KMS-11 (cell line): ENCODE data around the gene CACNA2D3.

ENCODE experiments used
- H2AFZ ChIP-seq: fragments of 200-600 bp; sonication (generic); 2 replicates; pipeline ENCODE4 v1.6.1; 2016; ENCODE audit warnings: antibody characterized with exemption, mixed run types, low read depth
- H3K27ac ChIP-seq: fragments of 200-600 bp; sonication (generic); 2 replicates; pipeline ENCODE4 v1.6.1; 2016; ENCODE audit warnings: mild to moderate bottlenecking, mixed run types
- H3K27me3 ChIP-seq: fragments of 200-600 bp; sonication (generic); 2 replicates; pipeline ENCODE4 v1.6.1; 2017; ENCODE audit warnings: mild to moderate bottlenecking, low read depth, mixed run types, moderate library complexity; ENCODE audit not compliant: insufficient read depth
- H3K36me3 ChIP-seq: fragments of 200-600 bp; sonication (generic); 2 replicates; pipeline ENCODE4 v1.6.1; 2017; ENCODE audit warnings: mild to moderate bottlenecking, mixed run types; ENCODE audit not compliant: insufficient read depth
- H3K4me1 ChIP-seq: fragments of 200-600 bp; sonication (generic); 2 replicates; pipeline ENCODE4 v1.6.1; 2016; ENCODE audit warnings: mild to moderate bottlenecking, low read depth, mixed run types; ENCODE audit not compliant: poor library complexity, severe bottlenecking
- H3K4me2 ChIP-seq: fragments of 200-600 bp; sonication (generic); 2 replicates; pipeline ENCODE4 v1.7.0; 2016; ENCODE audit warnings: mild to moderate bottlenecking, mixed run types
- H3K4me3 ChIP-seq: fragments of 200-600 bp; sonication (generic); IDR thresholded peaks from 2 replicates; pipeline ENCODE4 v1.6.1; 2017; ENCODE audit warnings: low read depth, low read length, mixed read lengths; ENCODE audit not compliant: insufficient read depth
- H3K79me2 ChIP-seq: fragments of 200-600 bp; sonication (generic); 2 replicates; pipeline ENCODE4 v1.6.1; 2016; ENCODE audit warnings: low read depth, mixed run types; ENCODE audit not compliant: insufficient read depth
- H3K9ac ChIP-seq: fragments of 200-600 bp; sonication (generic); 2 replicates; pipeline ENCODE4 v1.6.1; 2016; ENCODE audit warnings: mild to moderate bottlenecking, mixed run types
- H4K20me1 ChIP-seq: fragments of 200-600 bp; sonication (generic); 2 replicates; pipeline ENCODE4 v1.6.1; 2016; ENCODE audit warnings: mild to moderate bottlenecking, mixed run types; ENCODE audit not compliant: insufficient read depth
- TF ChIP-seq, protein P1 (sequence below): fragments of 200-600 bp; sonication (generic); conservative IDR thresholded peaks from 2 replicates; pipeline ENCODE4 v1.6.1; 2017; ENCODE audit warnings: low read depth, mild to moderate bottlenecking, antibody characterized with exemption, low read length, moderate library complexity, mixed read lengths

CACNA2D3 gene

DNA sequence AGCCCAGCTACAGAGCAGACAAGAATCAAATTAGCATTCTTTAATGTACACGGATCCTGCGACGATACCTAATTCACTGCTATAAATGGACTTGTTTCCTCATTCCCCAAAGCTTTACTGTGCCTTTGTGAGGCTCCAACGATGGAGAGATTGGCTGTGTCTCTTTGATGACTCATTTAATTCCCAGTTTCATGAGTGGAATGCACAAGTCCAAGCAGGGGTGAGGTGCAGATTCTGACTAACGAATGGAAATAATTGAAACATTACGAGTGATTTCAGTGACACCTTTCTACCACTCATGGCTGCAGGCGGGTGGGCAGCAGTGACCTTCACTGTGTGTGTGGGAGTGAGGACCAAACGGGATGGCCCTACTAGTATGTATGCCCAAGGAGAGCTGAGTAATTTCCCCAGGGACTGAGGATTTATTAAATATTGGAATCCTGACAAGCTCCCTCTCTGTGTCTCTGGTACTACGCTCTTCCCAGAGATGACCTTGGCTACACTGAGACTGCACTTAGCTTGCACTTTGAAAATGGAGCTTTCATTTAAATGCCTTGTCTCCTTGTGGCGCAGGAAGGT is 156.7 kb downstream of the CACNA2D3 start:
- Histone ChIP-seq H3K4me3 (no peak overlapping the region), H4K20me1 (no peaks in the 10 kb centered on the region), H2AFZ (no peak overlapping the region), H3K36me3 (no peaks in the 10 kb centered on the region), H3K27me3 (no peaks in the 10 kb centered on the region), H3K9ac (no peak overlapping the region), H3K27ac (no peak overlapping the region), H3K4me1 (no peaks in the 10 kb centered on the region), H3K4me2 (no peak overlapping the region), H3K79me2 (no peaks in the 10 kb centered on the region)
- TF ChIP-seq, protein P1, sequence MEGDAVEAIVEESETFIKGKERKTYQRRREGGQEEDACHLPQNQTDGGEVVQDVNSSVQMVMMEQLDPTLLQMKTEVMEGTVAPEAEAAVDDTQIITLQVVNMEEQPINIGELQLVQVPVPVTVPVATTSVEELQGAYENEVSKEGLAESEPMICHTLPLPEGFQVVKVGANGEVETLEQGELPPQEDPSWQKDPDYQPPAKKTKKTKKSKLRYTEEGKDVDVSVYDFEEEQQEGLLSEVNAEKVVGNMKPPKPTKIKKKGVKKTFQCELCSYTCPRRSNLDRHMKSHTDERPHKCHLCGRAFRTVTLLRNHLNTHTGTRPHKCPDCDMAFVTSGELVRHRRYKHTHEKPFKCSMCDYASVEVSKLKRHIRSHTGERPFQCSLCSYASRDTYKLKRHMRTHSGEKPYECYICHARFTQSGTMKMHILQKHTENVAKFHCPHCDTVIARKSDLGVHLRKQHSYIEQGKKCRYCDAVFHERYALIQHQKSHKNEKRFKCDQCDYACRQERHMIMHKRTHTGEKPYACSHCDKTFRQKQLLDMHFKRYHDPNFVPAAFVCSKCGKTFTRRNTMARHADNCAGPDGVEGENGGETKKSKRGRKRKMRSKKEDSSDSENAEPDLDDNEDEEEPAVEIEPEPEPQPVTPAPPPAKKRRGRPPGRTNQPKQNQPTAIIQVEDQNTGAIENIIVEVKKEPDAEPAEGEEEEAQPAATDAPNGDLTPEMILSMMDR, result no peak

DNA sequence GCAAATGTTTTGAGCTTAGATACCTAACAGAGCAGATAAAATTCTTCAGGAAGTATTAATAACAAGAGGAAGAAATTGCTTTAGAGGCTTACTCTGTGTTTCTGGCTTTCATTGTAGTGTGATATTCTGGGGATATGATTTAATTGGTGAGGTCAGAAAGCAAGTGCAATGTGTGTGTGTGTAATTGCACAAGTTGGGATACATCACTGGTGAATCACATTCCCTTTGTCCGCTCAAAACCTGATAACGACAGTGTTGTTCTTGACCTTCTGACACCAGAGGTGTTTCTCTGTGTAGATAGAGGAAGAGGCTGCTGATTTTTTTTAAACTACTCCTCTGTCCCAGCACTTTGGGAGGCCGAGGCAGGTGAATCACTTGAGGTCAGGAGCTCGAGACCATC is 161.1 kb downstream of the CACNA2D3 start:
- Histone ChIP-seq H3K4me1 (no peaks in the 10 kb centered on the region), H3K9ac (no peak overlapping the region), H3K79me2 (no peaks in the 10 kb centered on the region), H4K20me1 (no peaks in the 10 kb centered on the region), H2AFZ (no peak overlapping the region), H3K4me2 (no peak overlapping the region), H3K27ac (no peak overlapping the region), H3K4me3 (no peak overlapping the region), H3K27me3 (no peaks in the 10 kb centered on the region), H3K36me3 (no peaks in the 10 kb centered on the region)
- TF ChIP-seq, protein P1, result no peak

DNA sequence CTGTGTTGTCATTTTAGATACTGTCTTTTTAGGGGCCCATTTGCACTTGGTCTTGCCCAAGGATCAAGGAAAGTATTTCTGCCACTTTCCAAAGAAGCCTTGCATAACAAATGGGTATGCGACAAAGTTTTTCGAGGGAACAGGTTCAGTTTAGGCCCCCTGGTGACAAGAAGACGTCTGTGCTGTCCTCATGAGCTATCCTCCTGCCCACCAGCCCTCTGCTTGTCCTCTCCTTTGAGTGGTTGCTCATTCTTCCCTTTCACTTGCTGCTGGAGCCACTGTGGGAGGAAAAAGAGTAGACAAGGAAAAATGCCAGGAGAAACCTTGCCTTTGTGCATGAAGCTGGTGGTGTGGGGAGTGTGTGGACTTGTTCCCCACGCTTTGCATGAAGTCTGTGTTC is 171.9 kb downstream of the CACNA2D3 start:
- Histone ChIP-seq H3K27me3 (no peaks in the 10 kb centered on the region), H2AFZ (no peak overlapping the region), H3K4me3 (no peak overlapping the region), H4K20me1 (no peaks in the 10 kb centered on the region), H3K36me3 (no peaks in the 10 kb centered on the region), H3K79me2 (no peaks in the 10 kb centered on the region), H3K4me1 (no peaks in the 10 kb centered on the region), H3K27ac (no peak overlapping the region), H3K4me2 (no peak overlapping the region), H3K9ac (no peak overlapping the region)
- TF ChIP-seq, protein P1, result no peak

DNA sequence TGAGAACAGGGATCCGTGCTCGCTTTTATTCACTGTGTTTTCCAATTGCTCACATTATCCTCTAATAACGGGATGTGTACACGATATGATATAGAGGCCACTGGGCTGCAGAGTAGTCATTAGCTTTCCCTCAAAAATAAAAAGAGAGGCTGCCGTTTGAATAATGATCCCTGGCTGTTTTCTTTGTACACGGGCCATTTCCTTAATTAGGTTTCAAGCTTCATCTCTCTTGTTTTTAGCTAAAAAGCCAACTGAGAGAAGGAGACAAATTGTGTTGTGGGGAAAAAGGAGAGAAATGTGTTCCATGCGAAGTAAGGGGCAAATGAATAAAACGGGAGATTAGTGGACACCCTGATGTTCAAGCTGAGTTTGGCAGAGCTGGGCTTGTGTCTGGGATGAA is 174.2 kb downstream of the CACNA2D3 start:
- Histone ChIP-seq H3K36me3 (no peaks in the 10 kb centered on the region), H3K9ac (no peak overlapping the region), H4K20me1 (no peaks in the 10 kb centered on the region), H3K4me2 (no peak overlapping the region), H3K27ac (no peak overlapping the region), H3K4me1 (no peaks in the 10 kb centered on the region), H2AFZ (no peak overlapping the region), H3K79me2 (no peaks in the 10 kb centered on the region), H3K27me3 (no peaks in the 10 kb centered on the region), H3K4me3 (no peak overlapping the region)
- TF ChIP-seq, protein P1, result no peak
